ES-I3 (cell line): ENCODE measurements around the gene TOM1L2.
A peak's percentile ranks its signal among the peaks of the same experiment; 100 is the strongest.
"Not testable (repeated sequence)": the region's sequence is repeated elsewhere in the genome, so short reads cannot be mapped to it uniquely, and the experiment has no call there.

Source experiments
- H3K36me3 ChIP-seq: 2 replicates; pipeline ENCODE4 v1.6.1; 2013; ENCODE audit warnings: mild to moderate bottlenecking, low read length, control low read depth, moderate library complexity; ENCODE audit not compliant: insufficient read depth
- H3K4me1 ChIP-seq: 2 replicates; pipeline ENCODE4 v1.6.1; 2013; ENCODE audit warnings: mild to moderate bottlenecking, control low read depth, low read length; ENCODE audit not compliant: insufficient read depth
- H3K9ac ChIP-seq: 2 replicates; pipeline ENCODE4 v1.6.1; 2013; ENCODE audit warnings: low read depth, mild to moderate bottlenecking, low read length, moderate library complexity
- H3K9me3 ChIP-seq: 2 replicates; pipeline ENCODE4 v1.6.1; 2013; ENCODE audit warnings: mild to moderate bottlenecking, low read length, moderate library complexity; ENCODE audit not compliant: control insufficient read depth, insufficient read depth

The TOM1L2 gene

DNA sequence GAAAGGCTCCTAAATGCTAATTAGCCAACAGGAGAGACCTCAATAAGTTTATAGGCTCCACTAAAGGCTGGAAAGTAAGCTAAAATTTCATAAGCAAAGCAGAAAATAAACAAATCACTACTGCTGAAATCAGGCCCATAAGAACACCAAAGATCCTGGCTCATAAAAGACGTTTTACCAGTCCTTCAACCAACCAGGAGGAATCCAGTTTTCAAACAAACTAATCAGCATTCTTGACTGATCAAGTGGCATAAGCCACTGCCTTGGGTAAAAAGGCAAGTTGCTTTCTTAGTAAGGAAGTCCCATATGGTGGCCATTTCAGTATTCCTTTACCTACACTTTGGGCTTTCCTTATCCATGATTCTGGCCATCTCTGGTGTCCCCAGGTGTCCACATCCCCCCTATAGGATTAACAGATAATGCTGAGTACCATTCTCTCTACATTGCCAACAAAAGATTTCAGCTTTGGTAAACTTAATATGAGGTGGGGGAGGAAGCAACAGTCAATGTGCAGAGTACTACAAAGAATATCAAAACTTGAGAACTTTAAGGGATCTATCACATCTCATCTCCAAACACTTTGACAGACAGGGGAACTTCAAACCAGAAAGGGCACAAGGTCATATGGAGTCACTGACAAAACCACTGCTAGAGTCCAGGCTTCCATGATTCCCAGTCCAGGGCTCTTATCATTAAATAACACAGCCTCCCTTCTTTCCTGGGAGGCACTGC is 1.3 kb downstream of the TOM1L2 start:
- no peaks in the 10 kb centered on the region for H3K9me3 ChIP-seq
- no peaks in the 10 kb centered on the region; the same call in 1 of the 2 replicates for H3K36me3 ChIP-seq
- H3K4me1 ChIP-seq = no peaks in the 10 kb centered on the region; the same call in 1 of the 2 replicates
- H3K9ac ChIP-seq = peak overlapping the region; percentile 65; the same call in 1 of the 2 replicates

DNA sequence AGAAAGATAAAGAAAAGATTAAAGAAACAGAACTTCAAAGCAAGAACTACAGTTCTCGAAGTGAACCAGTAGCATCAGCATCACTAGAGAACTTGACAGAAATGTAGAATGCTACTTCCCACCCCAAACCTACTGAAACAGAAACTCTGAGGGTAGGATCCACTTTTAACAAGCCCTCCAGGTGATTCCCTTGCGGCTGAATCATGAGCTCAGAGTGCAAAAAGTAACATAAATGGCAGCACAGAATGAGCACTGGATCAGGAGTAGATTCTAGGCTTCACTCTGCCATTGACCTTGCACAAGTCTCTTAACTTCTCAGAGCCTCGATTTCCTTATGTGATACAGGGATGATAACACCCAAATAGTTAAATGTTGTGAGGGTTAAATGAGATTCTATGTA is 5.8 kb downstream of the TOM1L2 start:
- Histone ChIP-seq H3K9ac (no peak overlapping the region), H3K36me3 (no peaks in the 10 kb centered on the region; the same call in 1 of the 2 replicates), H3K4me1 (peaks cover 9% of the 10 kb centered on the region), H3K9me3 (no peaks in the 10 kb centered on the region)

DNA sequence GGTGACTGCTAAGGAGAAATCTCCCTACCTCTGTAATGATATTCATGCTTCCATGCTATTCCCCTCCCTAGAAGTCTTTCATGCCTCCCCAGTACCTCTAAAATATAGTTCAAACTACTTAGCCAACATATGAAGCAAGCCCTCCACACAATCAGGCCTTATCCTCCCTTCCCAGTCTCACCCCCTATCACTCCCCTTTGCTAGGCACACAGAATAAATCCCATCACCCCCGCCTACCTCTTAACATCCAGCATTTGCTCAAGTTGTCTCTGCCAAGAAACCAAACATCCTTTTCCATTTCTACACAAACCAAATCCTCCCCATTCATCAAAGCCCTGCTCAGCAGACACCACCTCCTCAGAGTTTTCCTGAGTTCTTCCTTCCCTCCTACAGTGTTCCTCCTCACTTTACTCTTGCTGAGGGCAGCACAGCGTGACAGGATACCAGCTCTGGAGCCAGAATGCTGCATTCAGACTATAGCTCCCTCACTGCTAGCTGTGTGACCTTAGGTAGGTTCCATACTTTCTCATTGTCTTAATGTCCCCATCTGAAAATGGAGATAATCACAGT is 7.0 kb downstream of the TOM1L2 start:
- H3K4me1 ChIP-seq = peaks cover 9% of the 10 kb centered on the region; the same call in 1 of the 2 replicates
- H3K9ac ChIP-seq = no peak overlapping the region
- H3K36me3 ChIP-seq = no peaks in the 10 kb centered on the region
- no peaks in the 10 kb centered on the region for H3K9me3 ChIP-seq

DNA sequence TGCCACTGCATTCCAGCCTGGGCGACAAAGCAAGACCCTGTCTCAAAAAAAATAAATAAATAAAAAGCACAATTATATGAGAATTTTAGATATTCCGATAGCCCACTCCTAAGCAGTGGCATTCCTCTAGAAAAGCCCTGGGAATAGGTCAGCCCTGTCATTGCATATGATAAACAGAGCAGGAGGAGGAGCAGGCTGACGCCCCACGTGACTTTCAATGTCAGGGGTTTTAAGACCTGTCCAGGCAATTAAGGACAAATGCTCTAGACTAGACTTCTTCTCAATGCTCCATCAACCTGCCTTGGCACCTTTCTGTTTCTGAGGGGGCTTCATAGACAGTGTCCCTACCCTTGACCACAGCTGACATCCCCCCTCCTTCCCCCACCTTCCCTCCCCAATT is 7.5 kb downstream of the TOM1L2 start:
- peaks cover 9% of the 10 kb centered on the region; the same call in 1 of the 2 replicates for H3K4me1 ChIP-seq
- H3K9ac ChIP-seq = no peak overlapping the region
- no peaks in the 10 kb centered on the region for H3K36me3 ChIP-seq
- H3K9me3 ChIP-seq = no peaks in the 10 kb centered on the region

DNA sequence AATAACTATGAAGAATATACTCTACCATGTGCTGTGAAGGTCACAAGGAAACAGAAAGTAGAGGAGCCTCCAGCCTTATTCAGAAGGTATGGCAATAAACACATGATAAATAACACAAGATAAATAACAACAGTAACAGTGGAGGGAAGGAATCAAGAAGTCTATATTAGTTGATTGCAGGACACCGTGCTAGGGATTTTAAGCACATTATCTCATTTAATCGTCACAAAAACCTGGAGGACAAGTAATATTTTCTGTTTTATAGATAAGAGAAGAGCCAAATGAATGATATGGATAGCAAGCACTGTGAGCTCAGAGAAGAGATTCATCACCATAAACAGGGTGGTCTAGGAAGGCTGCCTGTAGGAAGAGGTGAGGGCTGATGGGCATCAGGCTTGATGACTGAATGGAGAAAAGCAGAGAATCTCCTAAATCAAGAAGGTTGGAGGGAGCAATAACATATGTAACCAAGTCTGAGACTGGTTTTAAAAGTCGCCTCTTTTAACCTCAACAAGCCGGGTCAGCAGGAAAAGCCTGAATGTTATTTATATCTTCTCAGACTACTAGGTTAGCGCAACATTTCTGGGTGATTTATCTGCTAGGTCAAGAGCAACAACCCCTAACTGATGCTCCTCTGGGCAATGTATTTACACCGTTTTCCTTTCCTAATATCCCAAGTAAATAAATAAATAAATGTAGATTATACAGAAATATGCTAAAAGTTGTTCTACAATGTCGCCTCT is 8.3 kb downstream of the TOM1L2 start:
- Histone ChIP-seq H3K4me1 (peaks cover 15% of the 10 kb centered on the region), H3K9me3 (no peaks in the 10 kb centered on the region), H3K9ac (no peak overlapping the region), H3K36me3 (no peaks in the 10 kb centered on the region)

DNA sequence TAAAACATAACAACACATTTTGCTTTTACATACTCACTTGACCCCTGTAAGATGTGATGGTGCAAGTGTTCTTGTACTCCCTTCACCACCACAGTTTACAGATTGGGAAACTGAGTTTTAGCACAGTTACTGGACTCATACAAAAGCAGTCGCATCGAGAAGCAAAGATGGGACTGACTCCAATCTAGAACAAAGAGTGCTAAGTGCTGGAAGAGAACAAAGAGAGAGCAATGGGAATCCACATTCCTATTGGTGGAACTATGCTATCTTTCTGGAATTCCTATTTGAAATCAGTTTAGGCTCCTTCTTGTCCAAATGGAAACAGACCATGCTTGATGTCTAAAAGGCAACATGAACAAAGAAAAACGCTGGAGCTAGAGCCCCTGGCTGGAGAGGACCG is 9.1 kb downstream of the TOM1L2 start:
- Histone ChIP-seq H3K36me3 (no peaks in the 10 kb centered on the region), H3K4me1 (peaks cover 23% of the 10 kb centered on the region), H3K9ac (no peak overlapping the region), H3K9me3 (no peaks in the 10 kb centered on the region)

DNA sequence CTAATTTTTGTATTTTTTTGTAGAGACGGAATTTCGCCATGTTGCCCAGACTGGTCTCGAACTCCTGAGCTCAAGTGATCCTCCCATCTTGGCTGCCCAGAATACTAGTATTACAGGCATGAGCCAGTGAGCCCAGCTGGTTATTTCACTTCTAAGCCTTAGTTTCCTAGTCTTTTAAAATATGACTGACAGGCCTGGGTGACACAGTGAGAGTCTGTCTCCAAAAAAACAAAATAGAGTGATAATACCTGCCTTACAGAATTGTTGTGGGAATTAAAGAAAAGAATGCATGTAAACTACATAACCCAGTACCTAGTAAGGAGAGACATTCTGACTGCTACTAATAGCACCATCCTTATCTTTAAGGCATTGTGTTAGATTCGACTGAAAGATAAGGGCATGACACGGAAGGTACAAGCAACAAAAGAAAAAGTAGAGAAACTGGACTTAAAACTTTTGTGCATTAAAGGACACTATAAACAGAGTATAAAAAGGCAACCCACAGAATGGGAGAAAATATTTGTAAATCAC is 11.6 kb downstream of the TOM1L2 start:
- no peaks in the 10 kb centered on the region for H3K9me3 ChIP-seq

DNA sequence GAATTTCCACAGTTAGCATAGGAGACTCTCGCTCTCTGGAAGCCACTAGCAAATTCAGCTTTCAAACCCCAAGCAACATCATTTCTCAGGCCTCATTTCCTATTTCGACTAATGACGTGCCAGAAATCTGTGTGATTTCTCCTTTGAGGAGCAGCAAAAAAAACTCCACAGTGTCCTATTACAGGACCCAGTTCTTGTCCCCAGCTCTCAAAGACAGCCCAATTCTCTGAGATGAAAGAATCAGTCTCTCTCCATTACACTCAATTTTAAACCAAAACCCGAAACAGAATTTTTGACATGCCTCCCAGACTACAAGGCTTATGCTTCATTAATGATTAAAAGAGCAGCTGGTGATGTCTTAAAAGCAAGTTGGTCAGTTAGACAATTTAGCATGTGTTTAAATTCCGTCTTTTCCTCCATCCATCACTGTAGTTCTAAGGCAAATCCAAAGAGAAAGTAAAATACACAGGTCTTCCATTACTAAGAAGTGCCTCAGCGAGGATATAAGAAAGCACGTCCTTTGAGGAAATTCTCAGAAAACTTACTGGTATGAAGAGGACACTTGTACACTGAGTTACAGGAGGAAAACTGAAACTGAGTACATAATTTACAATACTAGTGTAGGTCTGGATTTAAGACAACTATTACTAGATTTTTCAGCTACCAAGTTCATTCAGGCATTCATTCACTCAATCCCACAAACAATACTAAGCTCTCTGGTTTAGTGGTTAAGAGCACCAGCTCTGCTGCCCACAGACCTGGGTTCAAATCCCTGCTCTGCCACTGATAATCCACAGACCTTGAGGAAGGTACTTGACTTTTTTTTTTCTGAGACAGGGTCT is 12.5 kb downstream of the TOM1L2 start:
- no peaks in the 10 kb centered on the region; the same call in 1 of the 2 replicates for H3K36me3 ChIP-seq
- H3K9me3 ChIP-seq = no peaks in the 10 kb centered on the region
- H3K4me1 ChIP-seq = peaks cover 24% of the 10 kb centered on the region
- H3K9ac ChIP-seq = no peak overlapping the region

More for the DNA sequence above, 11.6 kb downstream of the TOM1L2 start:
- Histone ChIP-seq H3K4me1 (peaks cover 24% of the 10 kb centered on the region), H3K9ac (no peak overlapping the region), H3K36me3 (no peaks in the 10 kb centered on the region)

DNA sequence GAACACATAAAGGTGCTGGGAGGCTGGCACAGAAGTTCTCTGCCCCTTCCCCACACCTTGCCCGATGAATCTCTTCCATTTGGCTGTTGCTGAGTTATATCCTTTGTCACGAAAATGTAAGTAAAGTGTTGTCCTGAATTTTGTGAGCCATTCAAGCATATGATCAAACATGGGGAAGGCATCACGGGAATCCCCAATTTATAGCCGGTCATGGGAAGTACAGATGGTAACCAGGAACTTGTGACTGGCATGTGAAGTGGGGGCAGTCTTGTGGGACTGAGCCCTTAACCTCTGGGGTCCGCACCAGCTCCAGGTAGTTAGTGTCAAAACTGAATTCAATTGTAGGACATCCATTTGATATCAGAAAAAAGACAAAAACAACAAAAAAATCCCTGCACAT is 13.2 kb downstream of the TOM1L2 start:
- H3K9ac ChIP-seq = no peak overlapping the region
- H3K4me1 ChIP-seq = peaks cover 24% of the 10 kb centered on the region
- no peaks in the 10 kb centered on the region; the same call in 1 of the 2 replicates for H3K36me3 ChIP-seq
- H3K9me3 ChIP-seq = no peaks in the 10 kb centered on the region

DNA sequence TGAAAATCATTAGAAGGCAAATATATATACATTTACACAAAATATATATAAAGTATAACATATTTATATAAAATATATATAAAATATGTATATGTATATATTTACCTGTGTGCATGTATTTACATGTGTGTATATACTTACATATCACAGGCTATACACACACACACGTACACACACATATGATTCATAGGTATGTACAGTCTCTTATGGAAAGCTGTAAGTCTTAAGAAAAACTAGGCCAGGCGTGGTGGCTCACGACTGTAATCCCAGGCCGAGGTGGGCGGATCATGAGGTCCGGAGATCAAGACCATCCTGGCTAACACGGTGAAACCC is 14.7 kb downstream of the TOM1L2 start:
- peaks cover 17% of the 10 kb centered on the region for H3K4me1 ChIP-seq
- no peak overlapping the region for H3K9ac ChIP-seq

DNA sequence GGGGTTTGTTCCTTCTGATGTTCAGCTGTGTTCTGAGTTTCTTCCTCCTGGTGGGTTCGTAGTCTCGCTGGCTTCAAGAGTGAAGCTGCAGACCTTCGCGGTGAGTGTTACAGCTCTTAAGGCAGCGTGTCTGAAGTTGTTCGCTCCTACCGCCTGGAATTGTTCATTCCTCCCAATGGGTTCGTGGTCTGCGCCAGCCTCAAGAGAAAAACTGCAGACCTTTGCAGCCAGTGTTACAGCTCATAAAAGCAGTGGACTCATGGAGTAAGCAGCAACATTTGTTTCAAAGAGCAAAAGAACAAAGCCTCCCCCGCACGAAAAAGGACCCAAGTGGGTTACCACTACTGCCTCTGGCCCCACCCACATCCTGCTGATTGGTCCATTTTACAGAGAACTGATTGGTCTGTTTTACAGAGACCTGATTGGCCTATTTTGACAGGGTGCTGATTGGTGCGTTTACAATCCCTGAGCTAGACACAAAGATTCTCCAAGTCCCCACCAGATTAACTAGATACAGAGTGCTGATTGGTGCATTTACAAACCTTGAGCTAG is 16.3 kb downstream of the TOM1L2 start:
- peaks cover 30% of the 10 kb centered on the region for H3K4me1 ChIP-seq
- H3K9ac ChIP-seq, H3K36me3 ChIP-seq, H3K9me3 ChIP-seq: not testable (repeated sequence)

More for the DNA sequence above, 14.7 kb downstream of the TOM1L2 start:
- H3K36me3 ChIP-seq = no peaks in the 10 kb centered on the region; the same call in 1 of the 2 replicates
- no peaks in the 10 kb centered on the region for H3K9me3 ChIP-seq

DNA sequence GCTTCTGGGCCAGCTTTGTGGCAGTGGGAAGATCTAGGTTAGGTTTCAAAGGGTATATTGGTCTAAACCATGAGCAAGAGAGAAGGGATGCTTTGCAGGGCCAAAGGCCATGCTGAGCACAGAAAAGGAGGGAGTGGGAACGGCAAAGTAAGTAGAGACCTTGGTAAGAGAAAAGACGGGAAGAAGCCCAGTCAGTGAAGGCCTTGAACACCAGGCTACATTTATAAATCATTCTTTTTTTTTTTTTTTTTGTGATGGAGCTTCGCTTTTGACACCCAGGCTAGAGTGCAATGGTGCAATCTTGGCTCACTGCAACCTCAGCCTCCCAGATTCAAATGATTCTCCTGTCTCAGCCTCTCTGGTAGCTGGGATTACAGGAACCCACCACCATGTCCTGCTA is 18.1 kb downstream of the TOM1L2 start:
- Histone ChIP-seq H3K9ac (no peak overlapping the region), H3K9me3 (no peaks in the 10 kb centered on the region), H3K4me1 (peaks cover 29% of the 10 kb centered on the region), H3K36me3 (no peaks in the 10 kb centered on the region; the same call in 1 of the 2 replicates)

DNA sequence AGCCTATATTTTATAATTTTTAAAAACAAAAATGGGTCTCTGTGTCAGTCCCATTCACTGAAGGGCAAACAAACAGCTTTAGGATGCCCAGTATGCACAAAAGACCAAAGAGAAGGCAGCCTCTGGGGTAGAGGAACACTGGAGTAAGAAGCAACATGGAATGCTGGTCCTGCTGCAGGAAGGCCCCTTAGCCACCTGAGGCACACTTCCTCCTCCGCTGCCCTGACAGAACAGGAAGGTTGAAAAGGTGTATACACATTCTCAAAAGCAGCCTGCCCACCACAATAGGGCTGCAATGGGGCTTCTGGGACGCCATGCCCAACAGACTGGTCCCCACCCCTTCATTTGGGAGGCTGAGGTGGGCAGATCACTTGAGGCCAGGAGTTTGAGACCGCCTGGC is 19.5 kb downstream of the TOM1L2 start:
- no peak overlapping the region for H3K9ac ChIP-seq
- no peaks in the 10 kb centered on the region; the same call in 1 of the 2 replicates for H3K36me3 ChIP-seq
- H3K4me1 ChIP-seq = peaks cover 18% of the 10 kb centered on the region
- no peaks in the 10 kb centered on the region for H3K9me3 ChIP-seq
